Stomach smooth muscle (tissue), 2 donors: ENCODE measurements around the gene NARS2.

Experiments used
- H3K27ac ChIP-seq: one replicate; pipeline ENCODE4 v1.7.0; 2013; ENCODE audit warnings: mild to moderate bottlenecking, low read length, inconsistent platforms
- H3K27me3 ChIP-seq, 2 donors: one replicate each; pipeline ENCODE4 v1.7.0; 2013; ENCODE audit warnings: low read length in 2 of 2; ENCODE audit not compliant: insufficient read depth in 2 of 2, control insufficient read depth in 1 of 2
- H3K36me3 ChIP-seq, 2 donors: one replicate each; pipeline ENCODE4 v1.7.0; 2013; ENCODE audit warnings: low read length in 2 of 2; ENCODE audit not compliant: control insufficient read depth in 2 of 2, insufficient read depth in 2 of 2
- H3K4me1 ChIP-seq: one replicate; pipeline ENCODE4 v1.7.0; 2013; ENCODE audit warnings: low read length; ENCODE audit not compliant: control insufficient read depth, insufficient read depth
- H3K4me3 ChIP-seq, 2 donors: one replicate each; pipeline ENCODE4 v1.7.0; 2013; ENCODE audit warnings: low read length in 2 of 2
- H3K9ac ChIP-seq, 2 donors: one replicate each; pipeline ENCODE4 v1.7.0; 2013; ENCODE audit warnings: low read length in 2 of 2, mild to moderate bottlenecking in 1 of 2
- H3K9me3 ChIP-seq, 2 donors: one replicate each; pipeline ENCODE4 v1.7.0; 2013; ENCODE audit warnings: low read length in 2 of 2; ENCODE audit not compliant: control insufficient read depth in 2 of 2
- donor health status: healthy.
- donor health status: Pancreatic carcinoma.

The NARS2 gene

DNA sequence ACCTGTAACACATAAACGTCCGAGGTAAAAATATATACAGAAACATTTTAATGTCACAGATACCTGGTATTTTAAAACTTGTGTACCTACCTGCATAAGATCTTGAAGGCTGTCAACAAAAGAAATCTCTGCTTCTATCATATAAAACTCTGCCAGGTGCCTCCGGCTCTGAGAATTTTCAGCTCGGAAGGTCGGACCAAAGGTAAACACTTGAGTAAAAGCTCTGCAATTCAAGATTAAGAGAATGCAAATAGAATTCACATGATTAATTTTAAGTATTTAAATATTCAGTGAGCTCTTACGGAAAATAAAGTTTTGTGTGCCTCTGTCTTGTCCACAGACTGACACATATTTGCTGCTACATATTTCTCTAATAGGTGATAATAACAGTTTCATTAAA, 81.7 kb downstream of the NARS2 start:
- Histone ChIP-seq H3K27me3 (no peaks in the 10 kb centered on the region), H3K4me1 (no peaks in the 10 kb centered on the region), H3K9ac (no peak overlapping the region), H3K4me3 (no peak overlapping the region), H3K36me3 (no peaks in the 10 kb centered on the region), H3K9me3 (no peaks in the 10 kb centered on the region), H3K27ac (no peak overlapping the region)

GRCh38 chr11:78489184-78489583, 85.5 kb downstream of the NARS2 start:
- Histone ChIP-seq H3K4me3 (no peak overlapping the region), H3K9ac (no peak overlapping the region), H3K9me3 (no peaks in the 10 kb centered on the region), H3K36me3 (no peaks in the 10 kb centered on the region), H3K27me3 (no peaks in the 10 kb centered on the region), H3K4me1 (no peaks in the 10 kb centered on the region), H3K27ac (no peak overlapping the region)

DNA sequence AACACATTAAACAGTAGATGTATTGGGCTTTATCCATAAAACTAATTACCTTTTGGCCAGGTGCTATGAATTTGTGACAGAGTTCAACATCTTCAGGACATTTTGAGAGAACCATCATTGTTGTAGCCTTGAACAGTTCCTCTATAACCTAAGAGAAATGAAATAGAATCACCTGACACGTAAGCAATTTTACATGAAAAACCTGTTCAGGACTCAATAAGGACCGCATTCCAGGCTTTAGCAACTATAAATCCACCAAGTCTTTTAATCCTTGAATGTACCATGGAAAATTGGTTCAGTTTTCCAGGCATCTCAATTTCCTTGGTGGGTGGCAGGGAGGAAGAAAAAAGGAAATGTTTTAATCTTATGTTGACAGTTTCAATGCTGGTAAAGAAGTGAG, 96.1 kb downstream of the NARS2 start:
- H3K9ac ChIP-seq: no peak overlapping the region
- no peak overlapping the region for H3K4me3 ChIP-seq
- H3K9me3 ChIP-seq: no peaks in the 10 kb centered on the region

DNA sequence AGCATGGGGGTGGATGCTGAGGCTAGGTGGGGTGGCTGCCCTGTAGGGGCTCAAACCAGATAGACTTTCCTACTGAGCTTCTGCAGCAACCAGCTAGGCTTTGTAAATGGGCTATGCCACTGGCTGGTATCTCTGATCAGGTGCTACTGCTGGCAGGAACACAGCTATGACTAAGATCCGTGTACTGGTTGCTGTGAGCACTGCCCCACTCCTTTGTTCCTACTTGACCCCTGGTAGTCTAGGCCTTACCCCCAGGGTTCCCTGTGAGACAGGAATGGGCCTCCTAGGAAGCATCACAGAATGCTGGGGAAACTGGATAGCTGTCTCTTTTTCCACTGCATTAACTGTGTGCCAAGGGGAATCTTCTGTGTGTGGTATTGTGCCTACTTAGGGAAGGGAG, 98.6 kb downstream of the NARS2 start:
- Histone ChIP-seq H3K36me3 (peaks cover 0 to 4% of the 10 kb centered on the region in 2 donors), H3K27me3 (no peaks in the 10 kb centered on the region), H3K4me1 (no peaks in the 10 kb centered on the region), H3K4me3 (no peak overlapping the region), H3K27ac (no peak overlapping the region), H3K9ac (no peak overlapping the region), H3K9me3 (no peaks in the 10 kb centered on the region)

More for the DNA sequence above, 96.1 kb downstream of the NARS2 start:
- H3K27ac ChIP-seq: no peak overlapping the region
- no peaks in the 10 kb centered on the region for H3K27me3 ChIP-seq
- H3K4me1 ChIP-seq: no peaks in the 10 kb centered on the region
- H3K36me3 ChIP-seq: peaks cover 0 to 4% of the 10 kb centered on the region in 2 donors

GRCh38 chr11:78474451-78474850, 100.2 kb downstream of the NARS2 start:
- Histone ChIP-seq H3K4me3 (no peak overlapping the region), H3K9ac (no peak overlapping the region), H3K4me1 (no peaks in the 10 kb centered on the region), H3K27ac (no peak overlapping the region), H3K27me3 (no peaks in the 10 kb centered on the region), H3K36me3 (peaks cover 0 to 4% of the 10 kb centered on the region in 2 donors), H3K9me3 (no peaks in the 10 kb centered on the region)

DNA sequence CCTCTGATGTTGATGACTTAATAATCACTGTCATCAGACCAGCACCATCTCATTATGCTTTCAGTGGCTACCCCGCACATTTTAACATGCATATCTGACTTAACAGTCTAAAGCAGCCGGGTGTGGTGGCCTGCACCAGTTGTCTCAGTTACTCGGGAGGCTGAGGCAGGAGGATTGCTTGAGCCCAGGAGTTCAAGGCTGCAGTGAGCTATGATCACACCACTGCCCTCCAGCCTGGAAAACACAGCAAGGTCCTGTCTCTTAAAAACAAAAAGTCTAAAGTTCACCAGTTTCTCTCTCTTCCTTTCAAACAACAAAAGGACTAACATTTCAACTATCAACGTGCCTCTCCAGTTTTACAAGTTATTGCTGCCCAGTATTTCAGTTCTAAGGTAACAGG, 101.8 kb downstream of the NARS2 start:
- Histone ChIP-seq H3K27me3 (no peaks in the 10 kb centered on the region), H3K4me3 (no peak overlapping the region), H3K36me3 (peaks cover 0 to 4% of the 10 kb centered on the region in 2 donors), H3K9ac (no peak overlapping the region), H3K9me3 (no peaks in the 10 kb centered on the region), H3K27ac (no peak overlapping the region), H3K4me1 (no peaks in the 10 kb centered on the region)

DNA sequence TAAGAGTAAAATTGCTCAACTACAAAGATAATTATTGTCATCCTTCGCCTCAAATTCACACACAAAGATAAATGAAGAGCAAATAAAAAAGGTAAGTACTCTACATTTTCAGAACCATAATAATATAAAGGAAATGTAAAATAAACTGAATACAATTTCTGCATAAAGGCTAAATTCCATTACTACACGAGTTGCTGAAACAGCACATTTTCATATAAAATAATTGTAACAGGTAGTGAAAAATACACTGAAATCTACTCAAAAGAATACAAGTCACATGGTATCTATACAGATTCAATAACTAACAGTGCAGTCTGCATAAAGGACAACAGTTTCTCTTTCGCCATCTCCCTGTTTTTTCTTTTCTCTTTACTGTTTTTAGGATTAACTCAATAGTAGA, 102.3 kb downstream of the NARS2 start:
- no peaks in the 10 kb centered on the region for H3K9me3 ChIP-seq
- H3K4me3 ChIP-seq: no peak overlapping the region
- no peak overlapping the region for H3K9ac ChIP-seq
- no peaks in the 10 kb centered on the region for H3K4me1 ChIP-seq
- no peaks in the 10 kb centered on the region for H3K27me3 ChIP-seq
- H3K27ac ChIP-seq: no peak overlapping the region
- H3K36me3 ChIP-seq: peaks cover 0 to 2% of the 10 kb centered on the region in 2 donors

DNA sequence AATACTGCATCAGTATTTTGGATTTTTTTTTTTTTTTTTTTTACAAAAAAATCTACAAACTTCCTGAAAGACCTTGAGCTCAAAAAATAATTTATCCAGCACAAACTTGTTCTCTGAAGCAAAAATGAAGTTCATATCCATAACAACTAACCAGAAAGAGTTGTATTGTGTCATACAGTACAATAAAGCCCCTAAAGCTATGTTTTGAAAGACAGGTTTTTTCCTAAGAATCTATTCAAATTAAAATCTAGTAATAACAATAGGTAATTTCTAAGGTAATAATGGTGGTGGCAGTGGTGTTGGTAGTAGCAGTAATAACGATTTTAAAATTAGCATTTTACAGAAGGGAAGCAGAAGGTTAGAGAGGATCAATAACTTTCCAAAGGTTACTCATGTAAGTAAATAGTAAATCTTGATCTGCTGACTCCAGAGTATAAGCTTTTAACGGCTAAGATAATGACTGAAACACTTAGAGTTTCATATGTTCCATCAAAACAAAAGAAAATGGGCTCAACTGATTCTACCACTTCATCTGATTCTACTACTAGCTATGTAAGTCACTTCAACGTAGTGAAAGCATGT, 103.7 kb downstream of the NARS2 start:
- no peak overlapping the region for H3K9ac ChIP-seq
- H3K9me3 ChIP-seq: no peaks in the 10 kb centered on the region
- no peaks in the 10 kb centered on the region for H3K4me1 ChIP-seq
- H3K27ac ChIP-seq: no peak overlapping the region
- H3K27me3 ChIP-seq: no peaks in the 10 kb centered on the region
- no peak overlapping the region for H3K4me3 ChIP-seq
- no peaks in the 10 kb centered on the region for H3K36me3 ChIP-seq

GRCh38 chr11:78469896-78470295, 104.8 kb downstream of the NARS2 start:
- Histone ChIP-seq H3K4me1 (no peaks in the 10 kb centered on the region), H3K9me3 (no peaks in the 10 kb centered on the region), H3K4me3 (no peak overlapping the region), H3K9ac (no peak overlapping the region), H3K36me3 (peaks cover 0 to 2% of the 10 kb centered on the region in 2 donors), H3K27me3 (no peaks in the 10 kb centered on the region), H3K27ac (no peak overlapping the region)

- Histone ChIP-seq H3K36me3 (peaks cover 0 to 2% of the 10 kb centered on the region in 2 donors), H3K4me1 (no peaks in the 10 kb centered on the region), H3K9me3 (no peaks in the 10 kb centered on the region), H3K9ac (no peak overlapping the region), H3K27ac (no peak overlapping the region), H3K27me3 (no peaks in the 10 kb centered on the region), H3K4me3 (no peak overlapping the region)
These were observed 106.7 kb downstream of the NARS2 start for GRCh38 chr11:78467931-78468330.

GRCh38 chr11:78467370-78467769, 107.3 kb downstream of the NARS2 start:
- H3K4me1 ChIP-seq: no peaks in the 10 kb centered on the region
- H3K27me3 ChIP-seq: no peaks in the 10 kb centered on the region
- no peak overlapping the region for H3K9ac ChIP-seq
- H3K9me3 ChIP-seq: no peaks in the 10 kb centered on the region
- H3K27ac ChIP-seq: no peak overlapping the region
- no peak overlapping the region for H3K4me3 ChIP-seq
- H3K36me3 ChIP-seq: peaks cover 0 to 2% of the 10 kb centered on the region in 2 donors
